ENCODE results near the gene MEPCE. TPM values are rescaled to one million over a fixed set of nuclear protein-coding genes. Genes with fewer than 3 reads are reported as not detected.

MEPCE gene
- total and polyA plus RNA-seq, 2 of the 8 experiments (the other 6 are each of a cell fraction or from before 2014, with no cell fraction given): 22.8 to 48.8 TPM

DNA sequence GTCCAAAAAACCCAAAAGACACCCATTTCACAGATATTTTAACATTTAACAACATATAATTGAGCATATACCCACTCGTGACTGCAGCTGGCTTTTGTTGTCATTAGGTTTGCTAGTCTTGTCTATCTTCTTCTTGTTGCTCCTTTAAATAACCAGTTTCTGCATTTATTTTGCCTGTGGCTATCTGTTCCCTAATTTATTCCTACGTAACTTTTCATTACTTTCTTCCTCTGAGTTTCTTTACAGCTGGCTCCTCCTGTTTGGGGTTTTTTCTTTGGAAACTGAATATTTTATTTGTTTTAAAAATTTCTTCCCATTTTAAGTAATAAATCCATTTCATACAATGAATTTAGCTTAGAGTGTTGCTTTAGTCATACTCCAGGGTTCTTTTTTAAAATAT lies 41.9 kb upstream of the MEPCE start:
- no peak overlapping the region for H2AFZ ChIP-seq (ENCODE audit: low read length)
- H3K23ac ChIP-seq (ENCODE audit: insufficient read length): no peak overlapping the region
- H2AK5ac ChIP-seq (ENCODE audit: low read depth, low read length): no peak overlapping the region
- H3K9me3 ChIP-seq (ENCODE audit: insufficient read depth in 2 of 2, low read depth in 1 of 2, low read length in 1 of 2): no peaks in the 10 kb centered on the region
- H2BK15ac ChIP-seq (ENCODE audit: low read length): no peak overlapping the region
- H3K14ac ChIP-seq (ENCODE audit: insufficient read length): no peak overlapping the region
- no peaks in the 10 kb centered on the region; a peak in 1 of 7 replicates for H3K27me3 ChIP-seq (replicated peaks in 1 of 4; ENCODE audit: control insufficient read depth in 3 of 4, extremely low read depth in 1 of 4, insufficient read depth in 3 of 4, low read length in 3 of 4)
- no peak overlapping the region for H4K8ac ChIP-seq (ENCODE audit: extremely low read depth, insufficient read depth, low read length)
- H3K79me1 ChIP-seq (ENCODE audit: low read depth, low read length): no peaks in the 10 kb centered on the region
- H2BK120ac ChIP-seq (replicated peaks; ENCODE audit: low read depth, low read length): no peak overlapping the region
- DNase-seq (ENCODE audit: low read depth in 1 of 2, low spot score in 2 of 2) (no peak), FAIRE-seq (no peak)
- no peaks in the 10 kb centered on the region for H3K79me2 ChIP-seq (ENCODE audit: control insufficient read depth in 1 of 2, insufficient read depth in 2 of 2, low read length in 2 of 2)
- no peak overlapping the region for H3K4me2 ChIP-seq (ENCODE audit: insufficient read depth in 1 of 2, low read depth in 2 of 2, low read length in 2 of 2)
- no peak overlapping the region for H2BK12ac ChIP-seq (ENCODE audit: low read depth, low read length)
- TF ChIP-seq SIRT6 (IDR thresholded peaks at IDR 0.05; ENCODE audit: low read length) (no peak), BACH1 (IDR thresholded peaks at IDR 0.05; ENCODE audit: low read length) (no peak), RBBP5 (IDR thresholded peaks at IDR 0.05; ENCODE audit: borderline replicate concordance, low read depth, low read length) (no peak), SP2 (IDR thresholded peaks at IDR 0.05; ENCODE audit: low read length) (no peak), ASH2L (IDR thresholded peaks at IDR 0.05; ENCODE audit: low read length) (no peak), KDM4A (IDR thresholded peaks at IDR 0.05; ENCODE audit: low read depth, low read length, severe bottlenecking) (no peak), SRF (IDR thresholded peaks at IDR 0.05; ENCODE audit: low read depth, low read length) (no peak)
- no peak overlapping the region for H4K91ac ChIP-seq (replicated peaks; ENCODE audit: insufficient read length, low read length)
- H3K23me2 ChIP-seq (ENCODE audit: low read depth, low read length): 0 out of 2 replicates have a peak, but pooled peaks cover 2% of the 10 kb centered on the region
- H2BK5ac ChIP-seq (ENCODE audit: low read depth, low read length): no peak overlapping the region
- H3K27ac ChIP-seq (ENCODE audit: low read depth, low read length): no peak overlapping the region
- POLR2A ChIA-PET (ENCODE audit: partially characterized antibody): interaction anchor here (1.4 kb wide), 1 partner anchor 14 kb away, joined by 3 read pairs; no protein-coding TSS in a partner anchor
- CTCF ChIA-PET (ENCODE audit: partially characterized antibody): interaction anchor here (0.6 to 4.1 kb wide), 2 partner anchors 20 to 51 kb away, joined by 3 to 25 read pairs; no protein-coding TSS in a partner anchor
- H4K20me1 ChIP-seq (replicated peaks in 1 of 2; ENCODE audit: control insufficient read depth in 1 of 2, insufficient read depth in 2 of 2, low read length in 2 of 2): no peaks in the 10 kb centered on the region
- 83% methylated on average over 2 of the region's 2 CpGs; no CpG with 5 or more reads in 1 of the 2 experiments for WGBS, 2 experiments (ENCODE audit: extremely low coverage in 1 of 2, insufficient coverage in 1 of 2, insufficient read length in 1 of 2, insufficient replicate concordance in 2 of 2, low coverage in 1 of 2, low lambda C conversion rate in 2 of 2, missing lambda C conversion rate in 1 of 2)
- no peak overlapping the region for H3K18ac ChIP-seq (ENCODE audit: extremely low read depth, low read length)
- no peak overlapping the region for H3K9ac ChIP-seq (replicated peaks in 1 of 4; ENCODE audit: extremely low read depth in 1 of 4, low read depth in 3 of 4, low read length in 3 of 4)
- no peak overlapping the region for H2BK20ac ChIP-seq (ENCODE audit: low read length)
- H3K4me3 ChIP-seq (ENCODE audit: extremely low read depth in 1 of 4, insufficient read depth in 2 of 4, low read depth in 3 of 4, low read length in 4 of 4): no peak overlapping the region
- H3K4ac ChIP-seq (replicated peaks; ENCODE audit: insufficient read length, low read depth, low read length): no peak overlapping the region
- no peak overlapping the region for H3K56ac ChIP-seq (replicated peaks; ENCODE audit: insufficient read length, low read depth, low read length)
- peaks cover 0 to 2% (median 0%) of the 10 kb centered on the region in 4 experiments; a peak in 2 of 7 replicates for H3K4me1 ChIP-seq (replicated peaks in 1 of 4; ENCODE audit: control insufficient read depth in 3 of 4, insufficient read depth in 4 of 4, low read length in 3 of 4)
- H4K5ac ChIP-seq (ENCODE audit: insufficient read length, low read depth, low read length): no peak overlapping the region
- no peaks in the 10 kb centered on the region for H3K36me3 ChIP-seq (ENCODE audit: control insufficient read depth in 2 of 4, insufficient read depth in 4 of 4, low read length in 3 of 4)

All from H1 (cell line).